ENCODE measurements around the gene CDC20. TPM values are rescaled to one million over a fixed set of nuclear protein-coding genes. Genes with fewer than 3 reads are reported as not detected.
A peak's percentile ranks its signal among the peaks of the same experiment; 100 is the strongest.

The CDC20 gene
- polyA plus RNA-seq, 3 donors: 0.08 to 0.10 TPM; not detected in 1

DNA sequence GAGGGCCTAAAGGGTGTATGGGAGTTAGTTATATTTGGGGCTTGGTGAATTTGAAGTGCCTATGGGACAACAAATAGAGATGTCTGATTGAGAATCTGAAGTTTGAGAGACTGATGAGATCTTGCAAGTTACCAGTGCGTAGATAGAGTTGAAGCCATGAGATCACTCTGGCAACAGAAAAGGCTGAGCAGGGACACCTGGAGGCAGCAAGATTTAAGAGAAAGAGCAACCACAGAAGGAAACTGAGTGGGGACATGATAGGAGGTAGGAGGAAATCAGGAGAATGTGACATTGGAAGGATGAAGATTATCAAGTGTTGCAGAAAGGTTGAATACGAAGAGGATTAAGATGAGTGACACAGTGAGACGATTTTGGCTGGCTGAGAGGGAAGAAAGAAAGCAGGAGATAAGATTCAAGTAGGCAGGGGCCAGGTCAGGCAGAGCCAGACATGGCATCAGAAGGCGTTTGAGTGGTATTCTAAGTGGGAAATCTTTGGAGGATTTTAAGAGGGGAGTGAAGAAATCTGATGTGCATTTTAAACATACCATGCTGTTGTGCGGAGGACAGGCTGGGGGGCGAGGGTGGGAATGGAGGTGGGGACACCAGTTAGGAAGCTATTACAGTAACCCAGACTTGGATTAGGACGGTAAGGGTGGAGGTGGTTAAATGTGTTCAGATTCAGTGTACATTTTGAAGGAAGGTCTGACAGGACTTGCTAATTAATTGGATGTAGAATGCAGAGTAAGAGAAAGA is 24.2 kb upstream of the CDC20 start:
- WGBS (ENCODE audit: insufficient coverage): 72% methylated on average over 7 of the region's 7 CpGs
- Mint-ChIP-seq H3K4me1 (peaks cover 15% of the 10 kb centered on the region), H3K27me3 (ENCODE audit: low read depth in 3 of 3) (peaks cover 0 to 4% (median 3%) of the 10 kb centered on the region in 3 donors), H3K27ac (peak overlapping the region in 1 of 7 donors; percentile 13), H3K9me3 (no peaks in the 10 kb centered on the region), H3K36me3 (no peaks in the 10 kb centered on the region), H3K4me3 (no peak overlapping the region)
- Histone ChIP-seq H3K4me1 (ENCODE audit: control insufficient read depth in 1 of 2, insufficient read depth in 2 of 2, low read length in 2 of 2) (peaks cover 12 to 15% of the 10 kb centered on the region in 2 donors), H3K27ac (ENCODE audit: low read depth in 1 of 2, low read length in 2 of 2) (no peak overlapping the region), H3K27me3 (ENCODE audit: control insufficient read depth in 2 of 2, insufficient read depth in 2 of 2, low read length in 2 of 2) (no peaks in the 10 kb centered on the region), H4K20me1 (ENCODE audit: insufficient read depth, low read length) (no peaks in the 10 kb centered on the region), H3K4me3 (replicated peaks in 1 of 3; ENCODE audit: low read depth in 2 of 3, low read length in 3 of 3) (no peak overlapping the region), H2AFZ (ENCODE audit: insufficient read depth, low read depth, low read length, poor library complexity, severe bottlenecking) (no peak overlapping the region), H3K36me3 (replicated peaks in 1 of 2; ENCODE audit: control insufficient read depth in 1 of 2, insufficient read depth in 2 of 2, low read length in 2 of 2) (no peaks in the 10 kb centered on the region), H3K9me3 (replicated peaks in 1 of 2; ENCODE audit: control insufficient read depth in 1 of 2, insufficient read depth in 1 of 2, low read length in 2 of 2) (no peaks in the 10 kb centered on the region), H3K4me2 (replicated peaks; ENCODE audit: extremely low read depth, low read length, poor library complexity, severe bottlenecking) (no peak overlapping the region), H3K79me2 (ENCODE audit: insufficient read depth, low read length) (no peaks in the 10 kb centered on the region), H3K9ac (ENCODE audit: insufficient read depth, low read length, poor library complexity, severe bottlenecking) (no peak overlapping the region)
- no peak for DNase-seq
- TF ChIP-seq, protein P1, sequence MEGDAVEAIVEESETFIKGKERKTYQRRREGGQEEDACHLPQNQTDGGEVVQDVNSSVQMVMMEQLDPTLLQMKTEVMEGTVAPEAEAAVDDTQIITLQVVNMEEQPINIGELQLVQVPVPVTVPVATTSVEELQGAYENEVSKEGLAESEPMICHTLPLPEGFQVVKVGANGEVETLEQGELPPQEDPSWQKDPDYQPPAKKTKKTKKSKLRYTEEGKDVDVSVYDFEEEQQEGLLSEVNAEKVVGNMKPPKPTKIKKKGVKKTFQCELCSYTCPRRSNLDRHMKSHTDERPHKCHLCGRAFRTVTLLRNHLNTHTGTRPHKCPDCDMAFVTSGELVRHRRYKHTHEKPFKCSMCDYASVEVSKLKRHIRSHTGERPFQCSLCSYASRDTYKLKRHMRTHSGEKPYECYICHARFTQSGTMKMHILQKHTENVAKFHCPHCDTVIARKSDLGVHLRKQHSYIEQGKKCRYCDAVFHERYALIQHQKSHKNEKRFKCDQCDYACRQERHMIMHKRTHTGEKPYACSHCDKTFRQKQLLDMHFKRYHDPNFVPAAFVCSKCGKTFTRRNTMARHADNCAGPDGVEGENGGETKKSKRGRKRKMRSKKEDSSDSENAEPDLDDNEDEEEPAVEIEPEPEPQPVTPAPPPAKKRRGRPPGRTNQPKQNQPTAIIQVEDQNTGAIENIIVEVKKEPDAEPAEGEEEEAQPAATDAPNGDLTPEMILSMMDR (IDR thresholded peaks at IDR 0.05): no peak
- intact Hi-C loops (cut with micrococcal nuclease): no loop called here

DNA sequence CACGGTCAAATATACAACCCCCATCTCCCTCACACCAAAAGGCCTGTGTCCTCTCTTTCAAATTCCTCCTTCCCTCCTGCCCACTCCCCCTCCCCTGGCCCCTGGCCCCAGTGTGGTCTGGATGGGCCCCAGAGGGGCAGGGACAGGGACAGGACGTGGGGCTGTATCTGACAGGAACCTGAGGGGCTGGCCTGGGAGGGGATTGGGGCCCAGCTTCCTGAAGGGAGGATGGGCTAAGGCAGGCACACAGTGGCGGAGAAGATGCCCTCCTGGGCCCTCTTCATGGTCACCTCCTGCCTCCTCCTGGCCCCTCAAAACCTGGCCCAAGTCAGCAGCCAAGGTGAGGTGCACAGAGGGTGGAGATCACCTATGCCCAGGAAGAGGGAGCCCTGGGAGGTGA is 21.2 kb upstream of the CDC20 start, which contains the start of gene MPL:
Gene MPL, plus strand, starts transcription at position 231 of the 400 bp plus-strand sequence. Its CDS starts 31 bp downstream, at position 262.
- Histone ChIP-seq H3K27ac (ENCODE audit: low read depth in 1 of 2, low read length in 2 of 2) (no peak within 1 kb of the TSS), H4K20me1 (ENCODE audit: insufficient read depth, low read length) (no peaks in the 10 kb centered on the region), H2AFZ (ENCODE audit: insufficient read depth, low read depth, low read length, poor library complexity, severe bottlenecking) (no peak within 1 kb of the TSS), H3K9ac (ENCODE audit: insufficient read depth, low read length, poor library complexity, severe bottlenecking) (no peak within 1 kb of the TSS), H3K9me3 (replicated peaks in 1 of 2; ENCODE audit: control insufficient read depth in 1 of 2, insufficient read depth in 1 of 2, low read length in 2 of 2) (no peaks in the 10 kb centered on the region), H3K4me2 (replicated peaks; ENCODE audit: extremely low read depth, low read length, poor library complexity, severe bottlenecking) (no peak within 1 kb of the TSS), H3K36me3 (replicated peaks in 1 of 2; ENCODE audit: control insufficient read depth in 1 of 2, insufficient read depth in 2 of 2, low read length in 2 of 2) (no peaks in the 10 kb centered on the region), H3K27me3 (ENCODE audit: control insufficient read depth in 2 of 2, insufficient read depth in 2 of 2, low read length in 2 of 2) (no peaks in the 10 kb centered on the region), H3K4me3 (replicated peaks in 1 of 3; ENCODE audit: low read depth in 2 of 3, low read length in 3 of 3) (no peak within 1 kb of the TSS), H3K79me2 (ENCODE audit: insufficient read depth, low read length) (no peaks in the 10 kb centered on the region), H3K4me1 (ENCODE audit: control insufficient read depth in 1 of 2, insufficient read depth in 2 of 2, low read length in 2 of 2) (no peaks in the 10 kb centered on the region)
- H3K27ac Mint-ChIP-seq: no peak within 1 kb of the TSS
- H3K4me3 Mint-ChIP-seq: no peak within 1 kb of the TSS
- peaks cover 0 to 2% (median 0%) of the 10 kb centered on the region in 7 donors for H3K9me3 Mint-ChIP-seq
- H3K36me3 Mint-ChIP-seq: no peaks in the 10 kb centered on the region
- intact Hi-C loops (cut with micrococcal nuclease): no loop called here
- DNase-seq: no peak
- H3K27me3 Mint-ChIP-seq (ENCODE audit: low read depth in 3 of 3): peaks cover 0 to 4% (median 0%) of the 10 kb centered on the region in 3 donors
- TF ChIP-seq, protein P1 (IDR thresholded peaks at IDR 0.05): no peak
- H3K4me1 Mint-ChIP-seq: peaks cover 3% of the 10 kb centered on the region
- WGBS (ENCODE audit: insufficient coverage): 0% methylated on average over 2 of the region's 3 CpGs
